Right kidney (tissue), 1 donor: ENCODE results near the gene ANXA6.

Experiments used
- DNase-seq: peaks from one replicate; pipeline ENCODE4 v3.0.0-alpha.2; 2016

Gene ANXA6

GRCh38 chr5:151104795-151105194 is 52.8 kb downstream of the ANXA6 start:
- no peak for DNase-seq

GRCh38 chr5:151101746-151102145 is 55.8 kb downstream of the ANXA6 start:
- no peak for DNase-seq

- no peak for DNase-seq
Measured at GRCh38 chr5:151101151-151101550, 56.4 kb downstream of the ANXA6 start.

GRCh38 chr5:151100681-151101080 is 56.9 kb downstream of the ANXA6 start:
- DNase-seq = no peak

- DNase-seq = no peak
Measured at GRCh38 chr5:151098768-151099121, 58.8 kb downstream of the ANXA6 start.

- no peak for DNase-seq
Measured at GRCh38 chr5:151097820-151098767, 59.5 kb downstream of the ANXA6 start.

- DNase-seq = no peak
Measured at GRCh38 chr5:151097061-151097460, 60.5 kb downstream of the ANXA6 start.

- DNase-seq = peak; percentile 39
Measured at GRCh38 chr5:151096001-151096373, 61.6 kb downstream of the ANXA6 start.

GRCh38 chr5:151095341-151096000 is 62.1 kb downstream of the ANXA6 start:
- peak; percentile 36 for DNase-seq

- DNase-seq = no peak
Measured at GRCh38 chr5:151094852-151095245, 62.7 kb downstream of the ANXA6 start.

GRCh38 chr5:151094030-151094851 is 63.3 kb downstream of the ANXA6 start:
- DNase-seq = no peak

GRCh38 chr5:151093476-151093889 is 64.1 kb downstream of the ANXA6 start:
- DNase-seq = no peak

- no peak for DNase-seq
Measured at GRCh38 chr5:151092762-151093161, 64.8 kb downstream of the ANXA6 start.

- DNase-seq = no peak
Measured at GRCh38 chr5:151089726-151090125, 67.9 kb downstream of the ANXA6 start.

GRCh38 chr5:151088986-151089385 is 68.6 kb downstream of the ANXA6 start:
- no peak for DNase-seq

GRCh38 chr5:151087486-151087885 is 70.1 kb downstream of the ANXA6 start:
- no peak for DNase-seq

- no peak for DNase-seq
Measured at GRCh38 chr5:151086905-151087360, 70.6 kb downstream of the ANXA6 start.

GRCh38 chr5:151086192-151086869 is 71.2 kb downstream of the ANXA6 start:
- DNase-seq = no peak

GRCh38 chr5:151085517-151086041 is 72.0 kb downstream of the ANXA6 start:
- DNase-seq = no peak

- DNase-seq = no peak
Measured at GRCh38 chr5:151084363-151084762, 73.2 kb downstream of the ANXA6 start.

- no peak for DNase-seq
Measured at GRCh38 chr5:151083081-151083676, 74.4 kb downstream of the ANXA6 start.
